ENCODE data around the gene SURF4.
A peak's percentile ranks its signal among the peaks of the same experiment; 100 is the strongest.

Gene SURF4

DNA sequence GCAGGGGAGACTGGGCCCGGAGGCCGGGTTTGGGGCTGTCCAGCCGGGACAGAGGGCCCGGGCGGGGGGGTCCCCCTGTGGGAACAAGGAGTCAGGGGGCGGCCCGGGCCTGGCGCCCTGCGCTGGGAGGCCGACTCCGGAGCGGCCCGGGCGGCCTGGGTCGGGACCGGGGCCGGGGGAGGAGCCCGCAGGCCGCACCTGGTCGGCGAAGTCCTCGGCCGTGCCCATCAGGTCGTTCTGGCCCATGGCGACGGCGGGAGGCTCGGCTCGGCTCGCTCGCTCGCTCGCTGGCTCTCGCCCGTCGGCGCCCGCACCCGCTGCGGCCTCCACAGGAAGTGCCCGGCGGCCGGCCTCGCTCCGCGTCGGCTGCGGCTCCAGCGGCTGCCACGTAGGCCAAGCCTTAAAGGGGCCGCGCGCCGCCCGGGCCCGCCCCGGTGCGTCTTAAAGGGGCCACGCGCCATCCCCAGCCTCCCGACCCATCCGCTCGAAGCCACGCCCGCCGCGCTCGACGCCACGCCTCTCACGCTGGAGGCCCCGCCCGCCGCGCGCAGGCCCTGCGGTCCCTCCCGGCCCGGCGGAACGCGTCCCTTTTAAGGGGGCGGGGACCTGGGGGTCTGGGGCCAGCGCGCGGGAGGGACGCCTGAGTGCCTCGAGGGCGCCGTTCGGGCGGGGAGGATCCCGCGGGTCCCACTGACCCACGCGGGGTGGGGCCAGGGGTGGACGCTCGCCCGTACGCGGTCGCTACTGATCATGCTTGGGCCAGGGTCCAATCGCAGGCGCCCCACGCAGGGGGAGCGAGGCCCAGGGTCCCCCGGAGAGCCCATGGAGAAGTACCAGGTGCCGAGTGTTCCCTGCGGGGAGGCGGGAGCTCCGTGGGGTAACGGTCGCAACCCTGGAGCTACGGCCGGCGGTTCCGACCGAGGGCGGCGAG is at the start of gene SURF4, which contains the start of gene STKLD1:
Gene SURF4 (minus strand): TSS at position 337 of the 931 bp plus-strand sequence. CDS start 91 bp downstream, at position 246.
Gene STKLD1 (plus strand): TSS at position 643 of the 931 bp plus-strand sequence. CDS start 108 bp downstream, at position 751.
- peak; percentile 96 for DNase-seq

DNA sequence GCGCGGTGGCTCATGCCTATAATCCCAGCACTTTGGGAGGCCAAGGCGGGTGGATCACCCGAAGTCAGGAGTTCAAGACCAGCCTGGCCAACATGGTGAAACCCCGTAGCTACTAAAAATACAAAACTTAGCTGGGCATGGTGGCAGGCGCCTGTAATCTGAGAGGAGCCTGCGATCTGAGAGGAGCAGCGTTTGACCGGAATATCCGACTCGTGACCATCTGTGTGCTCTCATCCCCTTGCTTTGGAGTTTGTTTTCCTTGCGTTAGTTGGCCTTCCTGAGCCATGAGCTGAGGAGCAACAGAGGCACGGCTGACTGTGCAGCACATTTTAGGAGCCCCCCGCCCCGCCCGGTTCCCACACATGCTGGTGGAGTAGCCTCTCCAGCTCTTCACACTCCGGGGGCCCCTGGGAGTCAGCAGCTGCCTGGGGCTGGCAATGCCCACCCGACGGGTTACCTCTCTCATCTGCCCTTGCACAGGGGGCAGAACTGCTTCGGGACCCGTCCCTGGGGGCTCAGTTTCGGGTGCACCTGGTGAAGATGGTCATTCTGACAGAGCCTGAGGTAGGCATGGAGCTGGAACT is 49.3 kb upstream of the SURF4 start:
- no peak for DNase-seq

DNA sequence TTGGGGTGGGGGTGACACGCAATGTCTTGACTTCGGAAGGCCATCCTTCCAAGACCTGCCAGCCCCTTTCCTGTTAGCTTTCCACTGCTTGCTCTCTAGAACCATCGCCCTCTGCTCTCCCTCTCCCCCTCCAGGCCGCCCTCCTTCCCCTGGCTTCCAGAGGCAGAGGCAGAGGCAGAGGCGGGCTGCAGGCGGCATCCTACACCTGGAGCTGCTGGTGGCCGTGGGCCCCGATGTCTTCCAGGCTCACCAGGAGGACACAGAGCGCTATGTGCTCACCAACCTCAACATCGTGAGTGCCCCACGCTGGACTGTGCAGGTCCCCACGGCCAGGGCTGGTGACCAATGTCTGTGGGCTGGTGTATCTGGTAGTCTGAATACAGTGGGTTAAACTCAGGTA is 48.3 kb upstream of the SURF4 start:
- no peak for DNase-seq

DNA sequence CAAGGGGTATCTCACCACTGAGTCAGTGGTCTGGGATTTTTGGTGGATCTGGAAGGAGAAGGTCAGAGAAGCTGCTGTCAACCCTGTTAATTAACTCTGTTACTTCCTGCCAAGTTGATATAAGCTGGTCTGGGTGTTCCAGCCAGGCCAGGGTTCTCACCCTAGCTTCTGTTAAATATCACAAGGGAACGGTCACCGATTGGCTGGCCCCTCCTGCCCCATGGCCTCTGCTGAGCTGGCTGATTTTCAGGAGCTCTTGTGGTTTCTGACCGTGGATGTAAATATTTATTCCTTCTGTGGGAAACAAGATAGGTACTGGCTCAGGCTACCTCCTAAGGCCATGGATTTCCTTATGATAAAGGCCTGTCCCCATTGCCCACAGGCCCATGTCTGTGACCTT is 47.4 kb upstream of the SURF4 start:
- DNase-seq = no peak

DNA sequence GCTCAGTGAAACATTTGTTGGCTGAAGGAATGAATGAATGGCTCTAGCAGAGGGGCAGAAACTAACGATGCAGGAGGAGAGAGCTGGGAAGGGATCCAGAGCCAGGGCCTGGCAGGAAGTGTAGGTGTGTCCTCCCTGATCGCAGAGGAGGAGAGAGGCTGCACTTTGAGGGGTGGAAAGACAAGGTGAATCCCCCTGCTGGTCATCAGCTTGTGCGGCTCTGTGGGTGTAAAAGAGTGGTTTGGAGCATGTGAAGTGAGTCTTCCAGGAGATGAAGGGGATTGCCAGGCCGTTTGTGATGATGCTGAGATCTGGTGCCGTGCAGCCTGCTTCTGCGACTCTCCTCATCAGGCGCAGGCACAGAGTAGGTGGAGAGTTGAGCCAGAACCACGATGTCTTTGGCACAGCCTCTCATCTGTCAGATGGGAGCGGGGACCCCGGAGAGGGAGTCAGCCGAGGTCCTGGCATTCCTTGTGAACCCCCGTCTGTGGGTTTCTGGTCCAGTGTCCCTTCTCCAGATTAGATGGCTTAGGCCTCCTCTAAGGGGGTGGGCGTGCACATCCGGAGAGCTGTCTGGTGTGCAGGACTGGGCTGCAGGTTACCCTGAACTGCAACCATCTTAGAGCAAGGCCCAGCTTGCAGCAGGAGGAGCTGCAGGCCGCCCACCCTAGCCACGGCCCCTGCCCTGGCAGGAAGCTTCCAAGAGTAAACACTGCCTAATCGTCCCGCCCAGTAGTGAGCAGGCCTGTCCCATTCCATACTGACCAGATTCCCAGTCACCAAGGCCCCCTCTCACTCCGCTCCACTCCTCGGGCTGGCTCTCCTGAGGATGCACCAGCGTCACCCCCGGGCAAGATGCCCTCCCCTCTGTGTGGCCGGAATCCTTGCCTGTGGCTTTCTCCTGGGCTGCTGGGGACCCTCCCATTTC is 46.0 kb upstream of the SURF4 start, which contains the start of gene ADAMTS13:
Gene ADAMTS13 (plus strand): TSS at position 753 of the 928 bp plus-strand sequence. CDS start 77 bp downstream, at position 830.
- DNase-seq = no peak

DNA sequence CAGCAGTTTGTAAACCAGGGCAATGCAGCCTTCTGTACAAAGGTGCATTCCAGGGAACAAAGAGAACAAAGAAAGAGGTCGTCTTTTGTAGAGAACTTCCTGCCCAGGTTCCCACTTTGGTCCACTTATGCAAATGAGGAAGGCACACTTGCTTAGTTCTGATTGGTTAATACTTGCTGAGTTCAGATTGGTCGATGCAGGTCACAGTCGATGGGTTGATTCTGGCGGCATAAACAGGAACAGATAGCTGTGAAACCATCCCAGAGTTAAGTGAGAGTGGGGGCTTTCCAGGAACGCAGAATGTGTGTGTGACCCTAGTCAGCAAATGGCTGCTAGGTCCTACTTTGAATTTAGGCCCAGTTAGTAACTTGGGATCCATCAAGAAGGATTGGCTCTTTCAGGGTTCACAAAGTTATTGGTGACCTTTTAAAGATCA is 44.5 kb upstream of the SURF4 start:
- no peak for DNase-seq

DNA sequence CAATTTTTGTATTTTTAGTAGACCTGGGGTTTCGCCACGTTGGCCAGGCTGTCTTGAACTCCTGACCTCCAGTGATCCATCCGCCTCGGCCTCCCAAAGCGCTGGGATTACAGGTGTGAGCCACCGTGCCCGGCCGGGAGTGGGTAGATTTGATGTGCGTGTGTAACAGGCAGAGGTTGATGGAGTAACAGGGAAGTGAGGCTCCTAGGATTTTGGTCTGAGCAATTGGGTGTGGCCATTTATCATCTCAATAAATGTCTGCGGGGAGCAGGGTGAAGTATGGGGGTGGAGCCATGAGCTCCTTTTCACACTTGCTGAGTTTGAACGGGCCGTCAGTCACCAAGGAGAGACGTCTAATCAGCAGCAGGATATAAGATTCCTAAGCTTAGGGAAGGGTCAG is 43.1 kb upstream of the SURF4 start:
- no peak for DNase-seq

DNA sequence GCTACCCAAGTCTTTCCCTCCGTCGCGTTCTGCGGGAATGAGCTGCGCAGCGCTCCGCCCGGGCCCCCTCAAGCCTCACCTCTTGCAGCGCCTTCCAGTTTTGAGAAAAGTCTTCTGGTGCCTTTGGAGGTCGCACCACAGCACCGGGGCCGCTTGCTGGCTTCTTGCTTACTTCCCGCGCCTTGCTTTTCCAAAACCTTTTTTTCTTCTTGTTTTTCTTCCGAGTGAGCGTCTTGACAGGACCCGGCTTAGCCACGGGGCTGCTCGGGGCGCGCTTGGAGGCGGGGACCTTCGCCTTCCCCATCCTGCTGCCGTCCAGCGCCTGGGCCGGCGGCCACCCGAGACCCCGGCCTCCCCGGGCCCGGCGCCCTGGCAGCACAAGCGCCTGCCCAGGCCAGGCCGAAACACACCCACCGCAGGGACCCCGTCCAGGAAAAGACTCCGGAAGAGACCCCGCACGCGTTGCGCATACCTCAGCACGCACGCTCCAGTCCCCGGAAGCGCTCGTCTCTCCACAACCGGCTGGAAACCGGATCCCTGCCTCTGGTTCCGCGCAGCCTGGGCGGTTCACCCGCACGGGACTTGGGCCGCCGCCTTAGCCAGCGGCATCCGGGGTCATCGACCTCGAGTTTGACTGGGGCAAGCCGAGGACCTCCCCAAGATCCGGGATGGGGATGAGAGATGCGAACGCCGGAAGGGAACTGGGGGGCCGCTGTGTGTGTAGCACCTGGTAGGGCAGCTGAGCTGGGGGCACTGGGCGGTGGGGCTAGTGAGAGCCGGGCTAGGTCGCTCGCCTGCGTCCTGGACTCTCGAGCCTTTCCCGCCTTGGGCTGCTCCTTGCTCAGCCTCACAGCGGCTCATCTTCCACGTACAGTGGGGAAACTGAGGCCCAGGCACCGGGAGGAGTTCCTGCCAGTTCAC is 41.9 kb upstream of the SURF4 start, which contains the start of gene REXO4:
Gene REXO4 (minus strand): TSS at position 470 of the 921 bp plus-strand sequence. CDS start 166 bp downstream, at position 304.
- DNase-seq = peak; percentile 86

DNA sequence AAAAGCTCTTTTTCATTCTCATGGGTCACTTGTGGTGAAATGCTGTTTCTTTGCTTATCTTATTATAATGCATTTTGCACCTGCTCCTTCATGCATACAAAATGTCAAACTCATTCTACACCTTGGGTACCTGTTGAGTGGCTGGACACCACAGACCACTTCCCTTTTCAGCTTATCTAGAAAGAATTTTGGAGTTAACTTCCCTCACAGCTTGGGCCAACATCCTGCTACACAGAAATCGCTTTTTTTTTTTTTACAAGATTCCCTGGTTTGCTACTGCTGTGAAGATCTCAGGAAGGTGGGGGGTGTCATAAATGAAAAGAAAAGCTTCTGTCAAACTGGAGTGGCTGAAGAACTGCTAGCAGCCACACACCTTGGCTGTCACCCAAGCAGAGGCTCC is 39.3 kb upstream of the SURF4 start:
- DNase-seq = no peak

DNA sequence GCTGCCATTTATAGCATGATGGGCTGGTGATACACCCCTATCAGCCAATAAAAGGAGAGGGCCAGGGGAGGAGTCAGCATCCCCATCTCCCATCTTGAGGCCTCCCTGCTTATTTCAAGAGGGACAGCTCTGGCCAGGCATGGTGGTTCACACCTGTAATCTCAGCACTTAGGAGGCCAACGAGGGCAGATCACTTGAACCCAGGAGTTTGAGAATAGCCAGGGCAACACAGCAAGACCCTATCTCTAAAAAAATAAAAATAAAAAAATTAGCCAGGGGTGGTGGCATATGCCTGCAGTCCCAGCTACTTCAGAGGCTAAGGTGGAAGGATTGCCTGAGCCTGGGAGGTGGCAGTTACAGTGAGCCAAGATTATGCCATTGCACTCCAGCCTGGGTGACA is 32.2 kb upstream of the SURF4 start:
- no peak for DNase-seq

DNA sequence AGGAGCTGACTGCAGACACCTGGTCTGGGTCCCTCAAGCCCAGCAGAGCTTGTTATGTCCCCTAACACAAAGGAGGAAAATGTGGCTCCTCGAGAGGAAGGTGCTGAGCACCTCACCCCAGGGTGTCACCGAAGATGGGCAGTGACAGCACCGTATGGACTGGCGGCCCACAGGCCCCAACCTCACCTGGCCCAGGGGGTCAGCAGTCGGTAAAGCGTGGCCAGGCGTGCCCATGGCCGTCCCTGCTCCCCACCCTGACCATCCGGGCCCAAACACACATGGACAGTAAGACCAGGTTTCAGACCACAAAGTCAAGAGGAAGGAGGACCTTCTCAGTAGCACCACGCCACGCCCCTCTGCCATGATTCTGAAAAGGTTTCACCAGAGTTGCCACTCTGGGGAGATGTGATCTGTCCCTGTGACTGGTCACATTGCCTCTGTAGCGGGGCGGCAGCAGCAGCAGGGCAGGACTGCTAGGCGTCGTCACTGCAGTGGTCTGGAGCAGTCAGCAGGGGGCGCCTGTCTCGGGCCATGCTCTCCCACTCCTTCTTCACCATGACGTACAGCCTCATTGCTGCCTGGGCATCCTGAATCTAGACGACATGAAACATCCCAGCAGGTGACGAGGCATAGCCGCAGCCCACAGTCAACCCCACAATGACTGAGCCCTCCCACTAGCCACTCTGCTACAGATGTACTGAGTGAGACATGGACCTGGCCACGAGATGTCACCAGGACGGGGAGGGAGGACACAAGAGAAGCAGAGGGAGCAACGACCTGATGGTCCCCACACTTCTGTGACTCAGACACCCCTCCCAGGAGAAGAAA is 30.8 kb upstream of the SURF4 start:
- DNase-seq = peak; percentile 84

DNA sequence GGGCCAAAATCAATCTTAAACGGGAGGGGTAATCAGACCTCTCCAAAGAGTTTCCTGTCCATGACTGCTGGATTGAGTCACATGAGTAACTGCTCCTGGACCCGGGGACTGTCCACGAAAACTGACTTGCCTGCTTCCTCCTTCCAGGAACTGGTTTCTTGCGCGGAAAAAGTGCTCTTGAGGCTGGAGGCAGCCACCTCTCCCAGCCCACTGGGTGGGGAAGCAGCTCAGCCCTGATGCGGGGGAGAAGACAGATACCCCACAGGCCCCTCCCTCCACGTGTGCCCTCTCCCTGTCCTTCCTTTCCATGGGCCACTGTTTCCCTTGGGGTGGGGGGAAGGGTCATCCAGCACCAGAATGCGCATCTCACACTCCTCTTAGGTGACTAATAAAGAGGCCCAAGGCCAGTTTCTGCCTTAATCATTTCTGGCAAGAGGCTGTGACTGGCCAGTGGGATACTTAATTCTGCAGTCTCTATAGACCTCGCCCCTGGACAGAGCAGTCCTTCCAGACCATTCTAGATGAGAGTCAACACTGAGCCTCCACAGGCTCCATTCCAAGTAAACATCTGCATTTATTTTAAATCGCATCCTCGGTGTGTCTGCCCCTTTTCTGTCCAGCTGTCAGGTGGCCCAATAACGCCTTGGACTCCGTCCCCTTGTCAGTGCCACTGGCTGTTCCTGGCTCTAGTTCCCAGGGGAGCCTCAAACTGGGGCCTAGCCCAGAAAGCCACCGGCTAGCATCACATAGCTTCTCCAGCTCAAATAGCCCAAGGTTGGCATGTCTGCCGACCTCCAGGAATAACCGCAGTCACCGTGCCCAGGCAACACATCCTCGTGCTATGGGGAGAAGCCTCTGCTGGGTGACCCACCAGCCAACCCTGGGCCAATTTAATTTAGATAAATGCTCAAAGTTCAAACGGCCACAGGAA is 29.9 kb upstream of the SURF4 start:
- no peak for DNase-seq

DNA sequence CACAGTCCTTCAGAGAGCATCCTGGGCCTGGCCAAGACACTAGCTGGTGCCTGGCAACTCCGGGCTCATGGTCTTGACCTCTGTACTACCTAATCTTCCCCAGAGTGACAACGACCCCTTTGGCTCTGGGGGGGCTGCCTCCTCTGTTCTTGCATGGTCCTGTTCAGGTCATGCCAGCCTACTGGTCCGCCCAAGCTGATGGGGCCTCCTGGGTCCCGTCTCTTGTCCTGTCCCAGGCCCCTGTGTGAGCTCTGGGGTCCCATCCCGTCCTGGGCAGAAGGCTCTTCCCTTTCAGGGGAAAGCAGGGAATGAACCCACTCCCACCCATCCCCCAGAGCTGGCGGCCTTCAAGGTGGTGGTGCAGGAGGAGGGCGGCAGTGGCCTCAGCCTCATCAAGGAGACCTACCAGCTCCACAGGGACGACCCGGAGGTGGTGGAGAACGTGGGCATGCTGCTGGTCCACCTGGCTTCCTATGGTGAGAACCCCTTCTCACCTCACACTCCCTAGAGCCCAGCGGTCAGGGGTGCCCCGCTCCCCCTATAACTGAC is 28.7 kb upstream of the SURF4 start:
- DNase-seq = no peak

DNA sequence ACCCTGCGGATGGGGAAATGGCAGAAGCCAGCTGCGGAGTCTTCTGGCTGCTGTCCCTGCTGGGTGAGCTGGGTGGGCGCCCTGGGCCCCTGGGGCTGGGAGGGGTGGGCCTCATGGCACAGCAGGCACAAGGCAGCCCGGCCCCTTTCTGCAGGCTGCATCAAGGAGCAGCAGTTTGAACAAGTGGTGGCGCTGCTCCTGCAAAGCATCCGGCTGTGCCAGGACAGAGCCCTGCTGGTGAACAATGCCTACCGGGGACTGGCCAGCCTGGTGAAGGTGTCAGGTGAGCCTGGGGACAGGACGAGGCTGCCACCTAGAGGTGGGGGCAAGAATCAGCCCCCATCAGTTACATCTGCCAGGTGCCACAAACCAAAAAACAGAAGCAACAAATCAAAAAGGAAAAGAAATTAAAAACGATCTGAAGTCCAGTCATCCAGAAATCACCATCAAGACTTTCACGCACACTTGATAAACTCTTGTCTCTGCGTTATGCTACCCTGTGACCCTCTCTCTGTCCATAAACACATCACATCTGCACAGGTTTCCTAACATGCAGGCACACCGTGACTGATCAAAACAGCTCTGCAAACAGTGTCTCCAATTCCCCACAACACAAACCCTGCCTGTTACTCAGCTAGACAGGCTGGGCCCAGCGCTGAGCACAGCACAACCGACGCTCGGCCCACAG is 28.1 kb upstream of the SURF4 start:
- DNase-seq = peak; percentile 77

DNA sequence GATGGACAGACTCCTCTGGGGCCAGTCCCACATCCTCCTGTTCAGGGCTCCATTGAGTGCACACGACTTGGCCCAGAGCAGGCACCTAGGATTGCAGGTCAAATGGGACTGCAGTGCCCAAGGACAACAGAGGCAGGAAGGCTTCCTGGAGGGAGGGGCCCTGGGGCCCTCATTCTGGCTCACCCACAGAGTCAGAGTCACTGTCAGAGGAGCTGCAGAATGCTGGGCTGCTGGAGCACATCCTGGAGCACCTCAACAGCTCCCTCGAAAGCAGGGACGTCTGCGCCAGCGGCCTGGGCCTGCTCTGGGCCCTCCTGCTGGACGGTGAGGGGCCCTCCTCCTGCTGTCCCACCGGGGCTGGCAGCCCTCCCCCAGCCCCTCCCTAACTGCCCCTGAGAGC is 26.8 kb upstream of the SURF4 start:
- no peak for DNase-seq

DNA sequence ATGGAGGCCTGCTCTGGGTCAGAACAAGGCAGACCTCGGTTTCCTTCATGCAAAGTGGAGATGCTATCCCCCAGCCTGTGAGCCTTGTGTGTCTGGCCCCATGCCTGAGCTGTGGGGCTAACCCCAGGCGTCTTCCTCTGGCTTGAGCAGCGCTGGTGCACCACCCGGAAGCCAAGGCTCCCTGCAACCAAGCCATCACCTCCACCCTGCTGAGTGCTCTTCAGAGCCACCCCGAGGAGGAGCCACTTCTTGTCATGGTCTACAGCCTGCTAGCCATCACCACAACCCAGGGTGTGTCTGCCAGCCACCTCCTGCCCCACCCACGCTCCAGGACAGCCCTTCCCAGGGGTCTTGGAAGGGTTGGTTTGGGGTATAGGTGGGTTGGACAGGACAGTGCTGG is 25.7 kb upstream of the SURF4 start:
- DNase-seq = no peak

DNA sequence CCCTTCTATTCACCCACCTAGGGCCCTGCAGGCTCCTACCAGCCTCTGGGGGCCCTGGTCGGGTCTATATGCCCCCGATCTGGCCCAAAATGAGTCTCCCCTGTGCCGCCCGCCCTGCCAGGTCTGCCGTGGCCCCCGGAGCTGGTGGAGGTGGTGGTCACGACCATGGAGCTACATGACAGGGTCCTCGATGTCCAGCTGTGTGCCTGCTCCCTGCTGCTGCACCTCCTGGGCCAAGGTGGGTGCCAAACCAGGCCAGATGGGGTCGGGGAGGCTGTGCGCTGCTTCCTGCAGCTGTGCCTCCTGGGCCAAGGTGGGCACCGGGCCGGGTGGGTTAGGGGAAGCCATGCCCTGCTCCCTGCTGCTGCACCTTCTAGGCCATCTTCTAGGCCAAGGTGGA is 24.4 kb upstream of the SURF4 start:
- DNase-seq = no peak

DNA sequence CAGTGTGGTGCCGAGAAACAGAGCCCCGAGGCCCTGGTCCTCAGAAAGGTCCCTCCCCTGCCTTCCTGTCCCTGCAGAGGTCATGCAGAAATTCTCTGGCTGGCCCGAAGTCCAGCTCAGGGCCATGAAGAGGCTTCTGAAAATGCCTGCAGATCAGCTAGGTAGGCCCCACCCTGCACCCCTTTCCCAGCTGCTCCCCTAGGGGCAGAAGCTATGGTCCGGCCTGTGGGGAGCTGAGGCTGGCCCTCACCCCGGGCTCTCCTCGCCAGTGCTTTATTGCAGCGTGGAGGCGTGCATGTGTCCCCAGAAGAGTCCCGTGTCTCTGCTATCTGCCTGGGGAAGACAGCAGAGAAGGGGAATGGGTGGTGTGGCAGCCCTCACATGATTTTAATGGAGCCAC is 22.0 kb upstream of the SURF4 start:
- no peak for DNase-seq

DNA sequence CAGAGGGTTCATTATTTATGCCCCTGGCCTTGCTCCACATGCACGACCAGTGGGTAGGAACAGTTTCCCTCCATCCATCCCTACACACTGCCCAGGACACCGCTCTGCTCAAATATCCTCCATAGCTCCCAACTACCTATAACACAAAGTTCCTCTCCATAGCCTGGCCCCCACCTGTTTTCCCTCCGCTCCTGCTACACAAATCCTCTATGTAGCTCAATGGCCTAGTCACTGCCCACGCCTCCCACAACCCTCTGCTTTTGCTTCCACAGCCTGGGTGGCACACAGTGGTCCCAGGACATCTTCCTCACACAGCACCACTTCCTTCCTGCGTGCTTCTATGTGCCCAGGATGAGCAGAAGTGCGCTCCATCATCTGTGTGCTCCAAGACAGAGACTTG is 21.5 kb upstream of the SURF4 start:
- no peak for DNase-seq

Data from CD4-positive, alpha-beta T cell treated with Interleukin-17A for 4 hours (primary cell).